HEK293 (cell line): ENCODE measurements around the gene TMEM143.
A peak's percentile ranks its signal among the peaks of the same experiment; 100 is the strongest.

Experiments
- CTCF ChIA-PET: fragments of 350-600 bp; formaldehyde crosslinking; extraction: SDS; loops from one replicate; lab custom pipeline; 2021; ENCODE audit warnings: antibody characterized with exemption; lab: Yijun Ruan, JAX
- POLR2A ChIA-PET: fragments of 300-600 bp; formaldehyde crosslinking; extraction: SDS; loops from one replicate; lab custom pipeline; 2020; ENCODE audit warnings: antibody characterized with exemption, inconsistent platforms; lab: Yijun Ruan, JAX
- H3K27ac ChIP-seq: fragments of 200-500 bp; sonication (Bioruptor generic); 2 replicates; pipeline ENCODE4 v1.5.1; 2014; ENCODE audit warnings: low read depth, low read length, control low read depth, inconsistent platforms; ENCODE audit errors: extremely low read depth
- H3K36me3 ChIP-seq, 2 experiments: fragments of 200-500 bp in 1 of 2; sonication (Bioruptor generic) in 1 of 2; 1 replicate in 1 of 2; 2 replicates in 1 of 2; pipeline ENCODE4 v1.5.1; 2014 to 2017; ENCODE audit warnings: inconsistent platforms in 2 of 2, low read length in 2 of 2; ENCODE audit not compliant: control insufficient read depth in 2 of 2, insufficient read depth in 1 of 2
- H3K4me1 ChIP-seq: fragments of 200-500 bp; sonication (Bioruptor generic); 2 replicates; pipeline ENCODE4 v1.5.1; 2014; ENCODE audit warnings: mild to moderate bottlenecking, low read length, inconsistent platforms; ENCODE audit not compliant: control insufficient read depth, insufficient read depth
- H3K4me3 ChIP-seq: 2 replicates; pipeline ENCODE4 v1.5.1; 2011; ENCODE audit warnings: low read depth, mild to moderate bottlenecking, control low read depth, low read length, moderate library complexity
- H3K9me3 ChIP-seq: fragments of 200-500 bp; sonication (Bioruptor generic); 2 replicates; pipeline ENCODE4 v1.5.1; 2014; ENCODE audit warnings: low read depth, low read length, inconsistent platforms; ENCODE audit not compliant: control insufficient read depth, insufficient read depth
- BCL6B ChIP-seq: fragments of 450-650 bp; formaldehyde crosslinking; IDR thresholded peaks from 2 replicates; pipeline ENCODE4 v1.5.1; 2017; ENCODE audit warnings: missing biosample characterization, missing genetic modification characterization
- GLIS2 ChIP-seq: fragments of 450-650 bp; formaldehyde crosslinking; IDR thresholded peaks from 2 replicates; pipeline ENCODE4 v1.5.1; 2016; ENCODE audit warnings: missing biosample characterization, missing genetic modification characterization
- KLF8 ChIP-seq: fragments of 450-650 bp; formaldehyde crosslinking; IDR thresholded peaks from 2 replicates; pipeline ENCODE4 v1.5.1; 2016; ENCODE audit warnings: missing biosample characterization, missing genetic modification characterization
- PATZ1 ChIP-seq: fragments of 450-650 bp; formaldehyde crosslinking; IDR thresholded peaks from 2 replicates; pipeline ENCODE4 v1.5.1; 2016; ENCODE audit warnings: missing biosample characterization, missing genetic modification characterization
- PRDM10 ChIP-seq: fragments of 450-650 bp; formaldehyde crosslinking; IDR thresholded peaks from 2 replicates; pipeline ENCODE4 v1.5.1; 2016; ENCODE audit warnings: missing biosample characterization, missing genetic modification characterization
- SP2 ChIP-seq: fragments of 450-650 bp; formaldehyde crosslinking; IDR thresholded peaks from 2 replicates; pipeline ENCODE4 v1.5.1; 2016; ENCODE audit warnings: missing biosample characterization, missing genetic modification characterization
- SP3 ChIP-seq: fragments of 450-650 bp; formaldehyde crosslinking; IDR thresholded peaks from 2 replicates; pipeline ENCODE4 v1.5.1; 2016; ENCODE audit warnings: missing biosample characterization, missing genetic modification characterization
- ZBTB10 ChIP-seq: fragments of 450-650 bp; formaldehyde crosslinking; IDR thresholded peaks from 2 replicates; pipeline ENCODE4 v1.5.1; 2016; ENCODE audit warnings: missing biosample characterization, missing genetic modification characterization
- ZBTB21 ChIP-seq: fragments of 450-650 bp; formaldehyde crosslinking; IDR thresholded peaks from 2 replicates; pipeline ENCODE4 v1.5.1; 2017; ENCODE audit warnings: missing biosample characterization, missing genetic modification characterization
- ZFHX2 ChIP-seq: fragments of 450-650 bp; formaldehyde crosslinking; conservative IDR thresholded peaks from 2 replicates; pipeline ENCODE4 v1.5.1; 2016; ENCODE audit warnings: missing biosample characterization, missing genetic modification characterization
- ZNF114 ChIP-seq: fragments of 450-650 bp; formaldehyde crosslinking; IDR thresholded peaks from 2 replicates; pipeline ENCODE4 v1.5.0; 2017; ENCODE audit warnings: missing biosample characterization, missing genetic modification characterization
- ZNF223 ChIP-seq: fragments of 450-650 bp; formaldehyde crosslinking; IDR thresholded peaks from 2 replicates; pipeline ENCODE4 v1.5.1; 2016; ENCODE audit warnings: missing biosample characterization, missing genetic modification characterization
- ZNF239 ChIP-seq: fragments of 450-650 bp; formaldehyde crosslinking; IDR thresholded peaks from 2 replicates; pipeline ENCODE4 v1.5.1; 2016; ENCODE audit warnings: missing biosample characterization, missing genetic modification characterization
- ZNF311 ChIP-seq: fragments of 450-650 bp; formaldehyde crosslinking; IDR thresholded peaks from 2 replicates; pipeline ENCODE4 v1.5.1; 2017; ENCODE audit warnings: missing biosample characterization, missing genetic modification characterization, borderline replicate concordance
- ZNF366 ChIP-seq: fragments of 450-650 bp; formaldehyde crosslinking; conservative IDR thresholded peaks from 2 replicates; pipeline ENCODE4 v1.5.1; 2016; ENCODE audit warnings: missing biosample characterization, missing genetic modification characterization
- ZNF398 ChIP-seq: fragments of 450-650 bp; formaldehyde crosslinking; IDR thresholded peaks from 2 replicates; pipeline ENCODE4 v1.5.1; 2017; ENCODE audit warnings: missing biosample characterization, missing genetic modification characterization

Gene TMEM143

DNA sequence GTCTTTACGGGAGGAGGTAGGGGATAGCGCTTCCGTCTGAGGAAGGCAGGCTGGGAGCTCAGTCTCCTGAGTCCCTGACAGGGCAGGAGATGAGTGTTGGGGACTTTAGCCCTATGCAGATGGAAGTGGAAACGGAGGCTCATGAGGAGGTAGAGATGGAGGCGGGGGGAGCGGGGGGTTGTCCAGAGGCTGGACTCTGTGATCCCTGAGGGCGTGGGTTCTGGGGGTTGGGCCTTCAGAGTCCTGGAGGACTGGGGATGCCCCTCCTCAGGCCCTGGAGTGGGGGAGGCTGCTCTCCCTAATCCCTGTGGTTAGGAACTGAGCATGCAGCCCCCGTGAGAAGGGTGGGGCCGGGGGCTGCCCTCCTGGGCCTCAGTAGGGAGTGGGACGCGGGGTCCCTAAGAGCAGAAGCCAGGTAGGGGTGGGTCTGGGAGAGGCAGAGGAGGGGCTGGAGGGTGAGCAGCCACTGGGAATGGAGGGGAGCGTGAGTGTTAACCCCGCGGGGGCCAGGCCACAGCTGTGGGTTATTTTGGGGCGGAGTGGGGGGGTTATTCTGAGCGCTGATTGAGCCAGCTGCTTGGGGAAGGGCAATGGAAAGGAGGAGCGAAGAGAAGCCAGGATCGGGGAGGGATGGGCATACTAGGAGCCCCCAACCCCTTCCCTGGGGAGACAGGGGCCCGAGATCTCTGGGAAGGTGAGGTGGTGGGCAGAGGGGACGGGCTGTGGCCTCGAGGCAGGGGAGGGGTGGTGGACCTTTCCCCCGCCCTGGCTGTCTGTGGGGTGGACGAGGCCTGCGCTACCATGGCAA lies 32.5 kb upstream of the TMEM143 start:
- no peak overlapping the region for H3K4me3 ChIP-seq
- CTCF ChIA-PET, result interaction anchor here (0.7 to 1.2 kb wide), 3 partner anchors 8 to 116 kb away, joined by 3 to 5 read pairs (median 5); no protein-coding TSS in a partner anchor
- H3K4me1 ChIP-seq, result peaks cover 12% of the 10 kb centered on the region
- POLR2A ChIA-PET, result interaction anchor here (0.8 kb wide), 1 partner anchor 18 kb away, joined by 4 read pairs; no protein-coding TSS in a partner anchor
- TF ChIP-seq ZFHX2 (peak; percentile 21), ZNF114 (tag by site-specific recombination) (no peak), BCL6B (no peak), PATZ1 (tag by site-specific recombination) (peak; percentile 80), ZNF223 (tag by site-specific recombination) (peak; percentile 76), SP3 (tag by site-specific recombination) (0 out of 2 replicates have a peak, but pooled peaks have one; percentile 12), KLF8 (tag by site-specific recombination) (peak; percentile 59; the same call in 1 of the 2 replicates)
- TF ChIP-seq, all 188 proteins: peak for 5
- Histone ChIP-seq H3K27ac (no peak overlapping the region), H3K36me3 (no peaks in the 10 kb centered on the region), H3K9me3 (no peaks in the 10 kb centered on the region)

GRCh38 chr19:48395499-48395898 lies 31.8 kb upstream of the TMEM143 start:
- TF ChIP-seq ZNF311, result no peak
- peak; percentile 32; the same call in 1 of the 2 replicates for TF ChIP-seq GLIS2 (tag by site-specific recombination)
- 0 out of 2 replicates have a peak, but pooled peaks have one; percentile 41 for TF ChIP-seq PRDM10 (tag by site-specific recombination)
- ChIA-PET CTCF (interaction anchor here (0.6 to 1.2 kb wide), 4 partner anchors 9 to 369 kb away, joined by 3 to 5 read pairs (median 4); no protein-coding TSS in a partner anchor), POLR2A (interaction anchor here (0.6 to 0.8 kb wide), 2 partner anchors 19 to 21 kb away, joined by 4 to 5 read pairs; no protein-coding TSS in a partner anchor)
- Histone ChIP-seq H3K4me1 (peaks cover 12% of the 10 kb centered on the region), H3K36me3 (no peaks in the 10 kb centered on the region), H3K9me3 (no peaks in the 10 kb centered on the region), H3K27ac (no peak overlapping the region), H3K4me3 (no peak overlapping the region)

DNA sequence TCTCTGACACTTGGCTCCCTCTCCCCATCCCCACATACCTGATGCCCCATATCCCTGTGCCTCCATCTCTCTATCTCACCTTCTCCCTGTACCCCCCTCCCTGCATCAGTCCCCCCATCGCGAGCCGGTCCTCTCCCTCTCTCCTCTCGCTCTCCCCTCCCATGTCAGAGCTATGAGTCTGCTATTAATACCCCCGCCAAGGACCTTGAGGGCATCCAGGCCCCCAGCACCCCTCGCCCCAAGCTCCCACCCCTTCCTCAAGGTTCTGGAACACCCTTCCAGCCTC lies 31.4 kb upstream of the TMEM143 start:
- Histone ChIP-seq H3K4me1 (peaks cover 12% of the 10 kb centered on the region), H3K27ac (no peak overlapping the region), H3K9me3 (no peaks in the 10 kb centered on the region), H3K36me3 (no peaks in the 10 kb centered on the region), H3K4me3 (no peak overlapping the region)
- CTCF ChIA-PET, result interaction anchor here (0.6 to 1.2 kb wide), 3 partner anchors 9 to 369 kb away, joined by 3 to 5 read pairs (median 3); no protein-coding TSS in a partner anchor
- POLR2A ChIA-PET, result interaction anchor here (0.5 to 0.6 kb wide), 2 partner anchors 21 to 31 kb away, joined by 3 to 5 read pairs; partner anchors contain the start of genes SYNGR4 and TMEM143
- TF ChIP-seq SP2 (tag by site-specific recombination) (no peak), ZBTB10 (tag by site-specific recombination) (peak; percentile 42; the same call in 1 of the 2 replicates), ZNF366 (peak; percentile 62), ZNF398 (tag by site-specific recombination) (peak; percentile 50; the same call in 1 of the 2 replicates), ZNF239 (no peak), ZBTB21 (tag by site-specific recombination) (no peak)
